HG02840 (cell line): Measurements from ENCODE around the gene LENEP.

Experiments
- ATAC-seq: cut with Tn5 transposase; IDR thresholded peaks from one replicate; pipeline ENCODE4 v1.9.1; 2021; ENCODE audit warnings: mild to moderate bottlenecking, moderate library complexity, moderate number of reproducible peaks; ENCODE audit not compliant: unreplicated experiment, low FRiP score

Gene LENEP

DNA sequence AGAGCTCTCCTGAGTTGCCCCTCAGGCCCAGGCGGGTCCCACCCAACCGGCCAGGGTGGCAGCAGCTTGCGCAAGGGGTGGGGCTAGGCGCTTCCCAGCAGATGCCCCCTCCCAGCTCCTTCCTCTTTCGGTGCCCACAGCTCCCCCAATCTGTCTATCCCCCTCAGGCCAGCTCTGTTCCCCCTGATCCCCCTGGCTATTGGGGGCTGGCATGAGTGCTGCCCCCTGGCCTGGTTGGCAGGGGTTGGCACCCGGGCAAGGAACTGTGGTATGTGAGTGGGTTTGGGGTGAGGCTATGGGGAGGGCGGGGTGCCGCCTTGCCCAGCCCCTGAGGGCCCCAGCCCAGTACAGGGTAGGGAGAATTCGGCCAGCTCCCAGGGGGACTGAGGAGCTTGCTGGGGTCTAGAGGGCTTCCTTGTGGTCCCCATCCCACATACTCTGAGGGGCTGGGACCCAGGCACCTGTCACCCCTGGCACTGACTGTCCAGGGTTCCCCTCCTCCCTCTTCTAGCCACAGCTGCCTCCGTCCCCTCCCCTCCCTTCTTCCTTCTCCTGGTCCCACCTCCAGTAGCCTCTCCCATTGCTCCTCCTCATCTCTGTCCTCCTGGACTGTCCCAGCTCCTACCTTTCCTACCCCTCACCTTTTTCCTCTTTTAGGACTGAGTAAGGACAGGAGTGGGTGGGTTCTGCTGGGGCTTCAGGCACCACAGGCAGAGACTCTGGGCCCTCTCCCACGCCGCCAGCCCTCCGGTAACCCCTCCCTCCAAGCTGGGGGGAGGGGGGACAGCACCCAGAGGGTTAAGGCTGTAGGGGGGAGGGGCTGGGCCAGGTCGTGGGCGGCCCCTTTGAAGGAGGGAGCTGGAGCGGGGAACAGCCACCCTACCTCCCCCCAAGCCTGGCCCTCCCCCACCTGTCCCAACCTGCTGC lies 14.9 kb downstream of the LENEP start:
- ATAC-seq = no peak

GRCh38 chr1:155009221-155009711 lies 15.9 kb downstream of the LENEP start:
- no peak for ATAC-seq

DNA sequence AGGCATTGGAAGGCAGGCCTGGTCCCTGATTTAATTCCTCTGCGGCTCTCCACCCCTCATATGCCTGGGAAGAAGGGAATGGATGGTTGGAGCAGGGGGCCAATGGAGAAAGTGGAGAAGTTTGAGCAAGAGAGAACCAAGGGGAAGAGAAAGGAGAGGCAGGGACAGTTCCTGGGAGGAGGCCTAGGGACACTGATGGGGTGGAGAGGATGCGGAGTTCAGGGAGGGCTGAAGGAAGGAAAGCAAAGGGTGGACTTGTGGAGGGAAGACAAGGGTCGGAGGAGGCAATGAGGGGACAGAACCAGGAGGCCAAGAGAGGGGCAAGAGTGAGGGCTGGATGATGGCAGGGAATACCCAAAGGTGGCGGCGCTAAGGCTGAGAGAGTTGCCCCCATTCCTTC lies 16.4 kb downstream of the LENEP start:
- ATAC-seq = no peak

GRCh38 chr1:155010211-155010918 lies 17.0 kb downstream of the LENEP start:
- ATAC-seq = no peak

DNA sequence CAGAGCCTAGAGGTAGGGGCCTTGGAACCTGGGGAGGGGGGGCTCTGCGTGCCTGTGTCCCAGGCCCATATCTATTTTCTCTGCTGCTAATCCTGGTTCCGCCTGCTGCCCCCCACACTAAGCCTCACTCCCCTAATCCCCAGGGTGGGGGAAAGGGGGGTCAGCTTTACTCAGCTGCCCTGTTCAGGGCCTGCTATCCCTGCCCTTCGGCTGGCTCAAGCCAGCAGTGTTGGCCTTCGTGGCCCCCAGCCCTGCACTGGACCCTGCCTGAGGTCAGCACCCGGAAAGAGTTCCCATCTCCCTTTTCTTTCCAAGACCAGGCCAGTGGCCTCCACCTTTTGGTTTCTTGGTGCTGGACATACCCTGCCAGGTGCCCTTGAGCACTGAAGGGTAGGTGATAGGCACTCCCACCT lies 17.6 kb downstream of the LENEP start:
- ATAC-seq = no peak

GRCh38 chr1:155011437-155012025 lies 18.1 kb downstream of the LENEP start:
- no peak for ATAC-seq

- ATAC-seq = no peak
Observed at GRCh38 chr1:155012026-155012546, 18.7 kb downstream of the LENEP start.

GRCh38 chr1:155012776-155013602 lies 19.6 kb downstream of the LENEP start:
- no peak for ATAC-seq

DNA sequence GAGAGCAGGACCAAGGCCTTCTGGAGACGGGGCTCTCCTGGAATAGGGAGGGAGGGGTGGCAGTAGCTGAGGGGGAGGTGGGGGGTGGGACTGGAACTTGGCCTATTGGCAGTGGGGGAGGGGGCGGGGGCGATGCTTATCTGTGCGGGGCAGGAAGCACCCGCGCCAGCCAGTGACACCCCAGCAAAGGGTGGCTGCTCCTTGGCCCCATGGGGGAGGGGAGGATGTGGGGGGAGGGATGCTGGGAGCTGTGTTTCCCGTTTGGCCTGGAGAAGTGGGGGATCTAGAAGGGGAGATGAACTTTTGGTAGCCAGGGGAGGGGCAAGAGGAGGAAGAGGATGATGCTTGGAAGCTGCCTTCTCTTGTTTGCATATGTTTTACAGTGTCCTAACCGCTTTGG lies 20.2 kb downstream of the LENEP start:
- no peak for ATAC-seq

- ATAC-seq = no peak
Observed at GRCh38 chr1:155014709-155015508, 21.5 kb downstream of the LENEP start.

- no peak for ATAC-seq
Observed at GRCh38 chr1:155015527-155016230, 22.3 kb downstream of the LENEP start.

DNA sequence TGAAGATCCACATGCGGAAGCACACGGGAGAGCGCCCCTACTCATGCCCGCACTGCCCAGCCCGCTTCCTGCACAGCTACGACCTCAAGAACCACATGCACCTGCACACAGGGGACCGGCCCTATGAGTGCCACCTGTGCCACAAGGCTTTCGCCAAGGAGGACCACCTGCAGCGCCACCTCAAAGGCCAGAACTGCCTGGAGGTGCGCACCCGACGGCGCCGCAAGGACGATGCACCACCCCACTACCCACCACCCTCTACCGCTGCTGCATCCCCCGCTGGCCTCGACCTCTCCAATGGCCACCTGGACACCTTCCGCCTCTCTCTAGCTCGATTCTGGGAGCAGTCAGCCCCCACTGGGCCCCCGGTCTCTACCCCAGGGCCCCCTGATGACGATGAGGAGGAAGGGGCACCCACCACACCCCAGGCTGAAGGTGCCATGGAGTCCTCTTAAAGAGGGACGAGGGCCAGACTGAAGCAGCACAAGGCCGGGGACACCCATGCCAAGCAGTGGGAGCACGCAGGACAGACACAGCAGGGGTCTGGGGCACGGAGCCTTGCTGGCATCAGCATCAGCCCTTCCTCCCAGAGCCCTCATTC lies 22.9 kb downstream of the LENEP start:
- no peak for ATAC-seq

- peak; percentile 58 for ATAC-seq
Observed at GRCh38 chr1:155017041-155017945, 23.9 kb downstream of the LENEP start.

DNA sequence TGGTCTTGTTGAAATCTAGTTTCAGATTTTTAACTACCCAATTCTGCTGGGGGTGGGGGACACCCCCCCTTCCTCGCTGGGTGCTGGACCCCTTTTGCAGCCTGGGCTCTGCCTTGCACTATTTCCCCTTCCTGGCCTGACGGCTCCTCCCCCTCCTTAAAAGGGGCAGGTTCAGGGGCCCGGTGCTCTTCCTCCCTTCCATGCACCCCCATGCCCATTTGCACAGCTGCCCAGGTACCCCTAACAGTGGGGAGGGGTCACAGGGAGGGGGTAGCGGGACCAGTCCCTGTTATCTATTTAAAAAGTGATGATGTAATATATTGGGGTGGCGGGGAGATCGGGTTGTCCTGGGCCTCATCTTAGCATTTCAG lies 24.5 kb downstream of the LENEP start:
- no peak for ATAC-seq

DNA sequence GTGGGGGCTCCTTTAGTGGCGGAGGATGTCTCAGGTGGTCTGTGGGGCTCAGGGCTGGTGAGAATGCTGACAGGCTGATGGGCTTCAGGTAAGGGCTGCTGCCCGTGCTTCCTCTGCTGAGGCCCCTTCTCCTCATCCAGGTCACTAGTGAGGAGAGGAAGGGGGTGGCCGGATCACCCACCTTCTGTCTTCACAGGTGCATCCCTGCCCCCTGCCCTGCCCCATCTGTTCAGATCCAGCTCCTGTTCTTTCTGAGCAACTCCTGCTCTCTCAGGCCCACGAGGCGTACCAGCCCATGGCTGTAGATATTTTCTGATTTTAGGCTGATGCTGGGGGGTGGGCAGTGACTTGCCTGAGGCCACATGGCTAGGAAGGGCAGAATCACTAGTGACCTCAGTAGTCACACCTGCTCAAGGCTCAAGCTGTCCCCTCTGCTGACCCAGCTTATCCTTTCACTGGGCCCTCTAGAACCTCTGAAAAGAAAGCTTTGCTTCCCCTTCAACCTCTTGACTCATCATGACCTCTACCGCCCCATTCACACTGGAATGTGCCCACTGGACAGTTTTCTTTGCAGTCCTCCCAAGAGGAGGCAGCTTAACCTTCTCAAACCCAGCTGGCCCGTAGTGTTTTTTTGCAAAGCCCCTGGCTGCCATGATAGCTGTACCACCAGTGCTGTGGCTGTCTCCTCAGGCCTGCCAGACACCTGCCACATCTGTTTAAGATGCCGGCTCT lies 25.4 kb downstream of the LENEP start:
- ATAC-seq = no peak

- ATAC-seq = no peak
Observed at GRCh38 chr1:155019377-155020245, 26.2 kb downstream of the LENEP start.
